Liver (tissue), 9 donors: ENCODE results near the gene VSTM2L. TPM values are rescaled to one million over a fixed set of nuclear protein-coding genes. Genes with fewer than 3 reads are reported as not detected.

Experiments used
- DNase-seq: peaks from one replicate; pipeline ENCODE4 v3.0.0-alpha.2; 2017; ENCODE audit warnings: low spot score
- H3K27ac ChIP-seq, 2 donors: one replicate each; pipeline ENCODE4 v1.7.0; 2013; ENCODE audit warnings: inconsistent platforms in 2 of 2, low read length in 2 of 2, control low read depth in 1 of 2, low read depth in 1 of 2, mild to moderate bottlenecking in 1 of 2
- H3K27me3 ChIP-seq, 4 donors: one replicate each; pipeline versions ENCODE4 v1.6.1 to v1.7.0; 2013; ENCODE audit warnings: low read length in 3 of 4, inconsistent platforms in 1 of 4, mild to moderate bottlenecking in 1 of 4, moderate library complexity in 1 of 4; ENCODE audit not compliant: control insufficient read depth in 4 of 4, insufficient read depth in 4 of 4
- H3K36me3 ChIP-seq, 4 donors: one replicate each; pipeline versions ENCODE4 v1.6.1 to v1.7.0; 2013; ENCODE audit warnings: low read length in 3 of 4, mild to moderate bottlenecking in 3 of 4, low read depth in 1 of 4, moderate library complexity in 1 of 4; ENCODE audit not compliant: control insufficient read depth in 4 of 4, insufficient read depth in 3 of 4
- H3K4me1 ChIP-seq, 4 donors: one replicate each; pipeline versions ENCODE4 v1.6.1 to v1.7.0; 2013; ENCODE audit warnings: low read length in 3 of 4, mild to moderate bottlenecking in 3 of 4, moderate library complexity in 1 of 4; ENCODE audit not compliant: control insufficient read depth in 4 of 4, insufficient read depth in 4 of 4
- H3K4me3 ChIP-seq, 3 donors: one replicate each; pipeline versions ENCODE4 v1.6.1 to v1.7.0; 2013; ENCODE audit warnings: low read length in 3 of 3, control low read depth in 1 of 3, low read depth in 1 of 3, mild to moderate bottlenecking in 1 of 3
- H3K9ac ChIP-seq, 2 donors: one replicate each; pipeline ENCODE4 v1.7.0; 2013; ENCODE audit warnings: low read length in 2 of 2, mild to moderate bottlenecking in 2 of 2, moderate library complexity in 2 of 2, control low read depth in 1 of 2, low read depth in 1 of 2
- H3K9me3 ChIP-seq, 4 donors: one replicate each; pipeline versions ENCODE4 v1.6.1 to v1.7.0; 2013; ENCODE audit warnings: low read length in 3 of 4; ENCODE audit not compliant: control insufficient read depth in 4 of 4
- EGR1 ChIP-seq, 2 donors: IDR thresholded peaks; 2 replicates each; pipeline ENCODE4 v1.6.1; 2016 to 2018; ENCODE audit warnings: antibody characterized with exemption in 2 of 2, low read depth in 2 of 2
- FOXA1 ChIP-seq: IDR thresholded peaks from 2 replicates; pipeline ENCODE4 v1.6.1; 2016; ENCODE audit warnings: antibody characterized with exemption
- FOXA2 ChIP-seq: IDR thresholded peaks from 2 replicates; pipeline ENCODE4 v1.6.1; 2016; ENCODE audit warnings: antibody characterized with exemption
- GABPA ChIP-seq, 2 donors: IDR thresholded peaks in 1 of 2; conservative IDR thresholded peaks in 1 of 2; 2 replicates each; pipeline ENCODE4 v1.6.1; 2016; ENCODE audit warnings: antibody characterized with exemption in 2 of 2, mild to moderate bottlenecking in 1 of 2, moderate library complexity in 1 of 2
- HNF4A ChIP-seq, 2 donors: conservative IDR thresholded peaks; 2 replicates each; pipeline ENCODE4 v1.6.1; 2016; ENCODE audit warnings: antibody characterized with exemption in 2 of 2, mild to moderate bottlenecking in 2 of 2
- HNF4G ChIP-seq: IDR thresholded peaks from 2 replicates; pipeline ENCODE4 v1.6.1; 2016; ENCODE audit warnings: antibody characterized with exemption
- JUND ChIP-seq, 2 donors: IDR thresholded peaks; 2 replicates each; pipeline ENCODE4 v1.6.1; 2016; ENCODE audit warnings: antibody characterized with exemption in 2 of 2
- NR2F2 ChIP-seq: IDR thresholded peaks from 2 replicates; pipeline ENCODE4 v1.6.1; 2016; ENCODE audit warnings: antibody characterized with exemption
- RAD21 ChIP-seq, 2 donors: IDR thresholded peaks; 2 replicates each; pipeline ENCODE4 v1.6.1; 2016; ENCODE audit warnings: antibody characterized with exemption in 2 of 2, mild to moderate bottlenecking in 2 of 2
- RXRA ChIP-seq, 2 donors: IDR thresholded peaks; 2 replicates each; pipeline ENCODE4 v1.6.1; 2017 to 2018; ENCODE audit warnings: antibody characterized with exemption in 2 of 2, mild to moderate bottlenecking in 1 of 2
- SP1 ChIP-seq: IDR thresholded peaks from 2 replicates; pipeline ENCODE4 v1.6.1; 2018; ENCODE audit warnings: antibody characterized with exemption, mild to moderate bottlenecking
- TAF1 ChIP-seq: conservative IDR thresholded peaks from 2 replicates; pipeline ENCODE4 v1.6.1; 2016; ENCODE audit warnings: antibody characterized with exemption, mild to moderate bottlenecking
- YY1 ChIP-seq: IDR thresholded peaks from 2 replicates; pipeline ENCODE4 v1.6.1; 2016; ENCODE audit warnings: antibody characterized with exemption, mild to moderate bottlenecking
- WGBS: extraction: QIAGEN DNeasy Blood & Tissue Kit; methylation state at CpG from one replicate; pipeline ENCODE4 v1.1.7; 2013; 5-methylcytosine and 5-hydroxymethylcytosine counted together
- polyA plus RNA-seq, 2 donors: library from polyadenylated mRNA; stranded (reverse) in 1 of 2; unstranded in 1 of 2; fragments of 200-250 nt in 1 of 2; fragments of >200 nt in 1 of 2; fragmentation: Nextera tagmentation in 1 of 2; extraction: Ambion mirVana in 1 of 2; gene quantifications; one replicate each; pipeline versions ENCODE4 v1.2.1 to v1.2.3, GENCODE V29; 2013 to 2015
- total RNA-seq, 2 donors: library from RNA; depleted of rRNA; stranded (reverse); fragments of >200 nt; gene quantifications; one replicate each; pipeline ENCODE4 v1.2.3, GENCODE V29; 2014
- TF ChIP-seq, protein P1 (sequence below): IDR thresholded peaks from 2 replicates; pipeline ENCODE4 v1.6.1; 2016; ENCODE audit warnings: antibody characterized with exemption
- TF ChIP-seq, protein P2 (sequence below): IDR thresholded peaks from 2 replicates; pipeline ENCODE4 v1.6.1; 2016; ENCODE audit warnings: antibody characterized with exemption
- TF ChIP-seq, protein P3 (sequence below): IDR thresholded peaks from 2 replicates; pipeline ENCODE4 v1.6.1; 2016; ENCODE audit warnings: antibody characterized with exemption, mild to moderate bottlenecking
- TF ChIP-seq, protein P4 (sequence below): fragments of 150-350 bp; IDR thresholded peaks from 2 replicates; pipeline ENCODE4 v1.5.1; 2017; ENCODE audit warnings: improper control_type of control experiment, low read depth, low read length; ENCODE audit not compliant: missing input control
- TF ChIP-seq, protein P5 (sequence below): IDR thresholded peaks from 2 replicates; pipeline ENCODE4 v1.6.1; 2016; ENCODE audit warnings: antibody characterized with exemption
- donor health status: healthy.
- donor health status: healthy.
- donor health status: healthy.
- donor health status: healthy.
- donor health status: healthy.

VSTM2L gene
- total and polyA plus RNA-seq, 4 donors: 0.31 to 0.79 (median 0.56) TPM

DNA sequence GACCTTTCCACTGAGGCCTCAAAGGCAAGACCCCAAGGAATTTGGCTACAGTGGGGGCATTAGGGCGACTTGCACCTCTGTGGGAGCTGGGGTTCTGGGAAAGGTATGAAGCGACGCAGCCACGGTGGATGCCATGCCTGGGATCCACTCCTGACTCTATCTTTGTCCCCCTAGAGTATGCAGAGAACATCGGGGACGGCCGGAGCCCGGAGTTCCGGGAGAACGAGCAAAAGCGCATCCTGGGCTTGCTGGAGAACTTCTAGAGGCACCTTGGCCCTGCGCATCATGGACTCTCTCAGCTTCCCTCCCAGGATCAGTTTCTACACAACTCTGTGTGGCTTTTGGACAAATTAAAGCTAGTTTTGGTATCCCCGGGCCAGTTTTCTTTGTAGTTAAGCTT is 31.2 kb upstream of the VSTM2L start:
- Histone ChIP-seq H3K36me3 (peaks cover 8 to 49% (median 19%) of the 10 kb centered on the region in 4 donors), H3K27me3 (no peaks in the 10 kb centered on the region)
- 97% methylated on average over 13 of the region's 13 CpGs for WGBS

More for the DNA sequence above, 31.2 kb upstream of the VSTM2L start:
- Histone ChIP-seq H3K4me3 (no peak overlapping the region), H3K27ac (no peak overlapping the region), H3K9ac (no peak overlapping the region), H3K9me3 (no peaks in the 10 kb centered on the region), H3K4me1 (peaks cover 0 to 9% (median 2%) of the 10 kb centered on the region in 4 donors)
- no peak for TF ChIP-seq FOXA1
- TF ChIP-seq SP1: no peak
- TF ChIP-seq, protein P1, sequence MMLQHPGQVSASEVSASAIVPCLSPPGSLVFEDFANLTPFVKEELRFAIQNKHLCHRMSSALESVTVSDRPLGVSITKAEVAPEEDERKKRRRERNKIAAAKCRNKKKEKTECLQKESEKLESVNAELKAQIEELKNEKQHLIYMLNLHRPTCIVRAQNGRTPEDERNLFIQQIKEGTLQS: no peak
- TF ChIP-seq HNF4A (conservative IDR thresholded peaks at IDR 0.05): no peak
- no peak for TF ChIP-seq EGR1 (IDR thresholded peaks at IDR 0.05; ENCODE audit: low read depth in 2 of 2)
- no peak for TF ChIP-seq TAF1
- no peak for TF ChIP-seq HNF4G
- TF ChIP-seq JUND (IDR thresholded peaks at IDR 0.05): no peak
- no peak for TF ChIP-seq RAD21 (IDR thresholded peaks at IDR 0.05)
- TF ChIP-seq, protein P2, sequence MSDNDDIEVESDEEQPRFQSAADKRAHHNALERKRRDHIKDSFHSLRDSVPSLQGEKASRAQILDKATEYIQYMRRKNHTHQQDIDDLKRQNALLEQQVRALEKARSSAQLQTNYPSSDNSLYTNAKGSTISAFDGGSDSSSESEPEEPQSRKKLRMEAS: no peak
- no peak for TF ChIP-seq FOXA2
- TF ChIP-seq, protein P3, sequence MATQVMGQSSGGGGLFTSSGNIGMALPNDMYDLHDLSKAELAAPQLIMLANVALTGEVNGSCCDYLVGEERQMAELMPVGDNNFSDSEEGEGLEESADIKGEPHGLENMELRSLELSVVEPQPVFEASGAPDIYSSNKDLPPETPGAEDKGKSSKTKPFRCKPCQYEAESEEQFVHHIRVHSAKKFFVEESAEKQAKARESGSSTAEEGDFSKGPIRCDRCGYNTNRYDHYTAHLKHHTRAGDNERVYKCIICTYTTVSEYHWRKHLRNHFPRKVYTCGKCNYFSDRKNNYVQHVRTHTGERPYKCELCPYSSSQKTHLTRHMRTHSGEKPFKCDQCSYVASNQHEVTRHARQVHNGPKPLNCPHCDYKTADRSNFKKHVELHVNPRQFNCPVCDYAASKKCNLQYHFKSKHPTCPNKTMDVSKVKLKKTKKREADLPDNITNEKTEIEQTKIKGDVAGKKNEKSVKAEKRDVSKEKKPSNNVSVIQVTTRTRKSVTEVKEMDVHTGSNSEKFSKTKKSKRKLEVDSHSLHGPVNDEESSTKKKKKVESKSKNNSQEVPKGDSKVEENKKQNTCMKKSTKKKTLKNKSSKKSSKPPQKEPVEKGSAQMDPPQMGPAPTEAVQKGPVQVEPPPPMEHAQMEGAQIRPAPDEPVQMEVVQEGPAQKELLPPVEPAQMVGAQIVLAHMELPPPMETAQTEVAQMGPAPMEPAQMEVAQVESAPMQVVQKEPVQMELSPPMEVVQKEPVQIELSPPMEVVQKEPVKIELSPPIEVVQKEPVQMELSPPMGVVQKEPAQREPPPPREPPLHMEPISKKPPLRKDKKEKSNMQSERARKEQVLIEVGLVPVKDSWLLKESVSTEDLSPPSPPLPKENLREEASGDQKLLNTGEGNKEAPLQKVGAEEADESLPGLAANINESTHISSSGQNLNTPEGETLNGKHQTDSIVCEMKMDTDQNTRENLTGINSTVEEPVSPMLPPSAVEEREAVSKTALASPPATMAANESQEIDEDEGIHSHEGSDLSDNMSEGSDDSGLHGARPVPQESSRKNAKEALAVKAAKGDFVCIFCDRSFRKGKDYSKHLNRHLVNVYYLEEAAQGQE: no peak
- TF ChIP-seq YY1: no peak
- TF ChIP-seq, protein P4, sequence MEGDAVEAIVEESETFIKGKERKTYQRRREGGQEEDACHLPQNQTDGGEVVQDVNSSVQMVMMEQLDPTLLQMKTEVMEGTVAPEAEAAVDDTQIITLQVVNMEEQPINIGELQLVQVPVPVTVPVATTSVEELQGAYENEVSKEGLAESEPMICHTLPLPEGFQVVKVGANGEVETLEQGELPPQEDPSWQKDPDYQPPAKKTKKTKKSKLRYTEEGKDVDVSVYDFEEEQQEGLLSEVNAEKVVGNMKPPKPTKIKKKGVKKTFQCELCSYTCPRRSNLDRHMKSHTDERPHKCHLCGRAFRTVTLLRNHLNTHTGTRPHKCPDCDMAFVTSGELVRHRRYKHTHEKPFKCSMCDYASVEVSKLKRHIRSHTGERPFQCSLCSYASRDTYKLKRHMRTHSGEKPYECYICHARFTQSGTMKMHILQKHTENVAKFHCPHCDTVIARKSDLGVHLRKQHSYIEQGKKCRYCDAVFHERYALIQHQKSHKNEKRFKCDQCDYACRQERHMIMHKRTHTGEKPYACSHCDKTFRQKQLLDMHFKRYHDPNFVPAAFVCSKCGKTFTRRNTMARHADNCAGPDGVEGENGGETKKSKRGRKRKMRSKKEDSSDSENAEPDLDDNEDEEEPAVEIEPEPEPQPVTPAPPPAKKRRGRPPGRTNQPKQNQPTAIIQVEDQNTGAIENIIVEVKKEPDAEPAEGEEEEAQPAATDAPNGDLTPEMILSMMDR: no peak
- TF ChIP-seq, protein P5, sequence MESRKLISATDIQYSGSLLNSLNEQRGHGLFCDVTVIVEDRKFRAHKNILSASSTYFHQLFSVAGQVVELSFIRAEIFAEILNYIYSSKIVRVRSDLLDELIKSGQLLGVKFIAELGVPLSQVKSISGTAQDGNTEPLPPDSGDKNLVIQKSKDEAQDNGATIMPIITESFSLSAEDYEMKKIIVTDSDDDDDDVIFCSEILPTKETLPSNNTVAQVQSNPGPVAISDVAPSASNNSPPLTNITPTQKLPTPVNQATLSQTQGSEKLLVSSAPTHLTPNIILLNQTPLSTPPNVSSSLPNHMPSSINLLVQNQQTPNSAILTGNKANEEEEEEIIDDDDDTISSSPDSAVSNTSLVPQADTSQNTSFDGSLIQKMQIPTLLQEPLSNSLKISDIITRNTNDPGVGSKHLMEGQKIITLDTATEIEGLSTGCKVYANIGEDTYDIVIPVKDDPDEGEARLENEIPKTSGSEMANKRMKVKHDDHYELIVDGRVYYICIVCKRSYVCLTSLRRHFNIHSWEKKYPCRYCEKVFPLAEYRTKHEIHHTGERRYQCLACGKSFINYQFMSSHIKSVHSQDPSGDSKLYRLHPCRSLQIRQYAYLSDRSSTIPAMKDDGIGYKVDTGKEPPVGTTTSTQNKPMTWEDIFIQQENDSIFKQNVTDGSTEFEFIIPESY: no peak
- TF ChIP-seq NR2F2: no peak
- TF ChIP-seq GABPA (IDR thresholded peaks at IDR 0.05 in 1 of 2, conservative IDR thresholded peaks at IDR 0.05 in 1 of 2): no peak
- TF ChIP-seq RXRA (IDR thresholded peaks at IDR 0.05): no peak
- no peak for DNase-seq
